GM19043 (cell line): ENCODE measurements around the gene LACTBL1.
"Not testable (repeated sequence)": the region's sequence is repeated elsewhere in the genome, so short reads cannot be mapped to it uniquely, and the experiment has no call there.

Source experiments
- ATAC-seq: cut with Tn5 transposase; IDR thresholded peaks from one replicate; pipeline ENCODE4 v1.9.1; 2021; ENCODE audit warnings: low read depth; ENCODE audit not compliant: unreplicated experiment

LACTBL1 gene

GRCh38 chr1:22972760-22973159, at the start of gene LACTBL1:
Gene LACTBL1, minus strand, starts transcription at chr1:22972866. Its CDS starts 550 bp downstream, at chr1:22972316.
- no peak for ATAC-seq

GRCh38 chr1:23021834-23022233, 49.2 kb upstream of the LACTBL1 start:
- ATAC-seq = no peak

- ATAC-seq = no peak
Observed at GRCh38 chr1:23020706-23021405, 48.2 kb upstream of the LACTBL1 start.

GRCh38 chr1:23019863-23020625, 47.4 kb upstream of the LACTBL1 start:
- ATAC-seq = no peak

- ATAC-seq = peak; percentile 92
Observed at GRCh38 chr1:23019094-23019862, 46.6 kb upstream of the LACTBL1 start, which contains the start of gene KDM1A. Gene KDM1A, plus strand, starts transcription at chr1:23019468. Its CDS starts 129 bp downstream, at chr1:23019597.

- ATAC-seq = no peak
Observed at GRCh38 chr1:23018661-23019093, 46.0 kb upstream of the LACTBL1 start.

GRCh38 chr1:23013657-23014056, 41.0 kb upstream of the LACTBL1 start:
- no peak for ATAC-seq

GRCh38 chr1:23010025-23010424, 37.4 kb upstream of the LACTBL1 start:
- ATAC-seq = not testable (repeated sequence)

- ATAC-seq = no peak
Observed at GRCh38 chr1:23008901-23009300, 36.2 kb upstream of the LACTBL1 start.

GRCh38 chr1:23007106-23007505, 34.4 kb upstream of the LACTBL1 start:
- no peak for ATAC-seq

GRCh38 chr1:23004769-23005168, 32.1 kb upstream of the LACTBL1 start:
- not testable (repeated sequence) for ATAC-seq

GRCh38 chr1:23004112-23004511, 31.4 kb upstream of the LACTBL1 start:
- no peak for ATAC-seq

GRCh38 chr1:23002218-23002617, 29.6 kb upstream of the LACTBL1 start:
- not testable (repeated sequence) for ATAC-seq

GRCh38 chr1:23000133-23000532, 27.5 kb upstream of the LACTBL1 start:
- ATAC-seq = not testable (repeated sequence)

GRCh38 chr1:22997528-22997927, 24.9 kb upstream of the LACTBL1 start:
- ATAC-seq = not testable (repeated sequence)

- ATAC-seq = no peak
Observed at GRCh38 chr1:22995774-22996173, 23.1 kb upstream of the LACTBL1 start.

- not testable (repeated sequence) for ATAC-seq
Observed at GRCh38 chr1:22993220-22993795, 20.6 kb upstream of the LACTBL1 start.

- ATAC-seq = not testable (repeated sequence)
Observed at GRCh38 chr1:22992384-22992783, 19.7 kb upstream of the LACTBL1 start.

- no peak for ATAC-seq
Observed at GRCh38 chr1:22983944-22984343, 11.3 kb upstream of the LACTBL1 start.

GRCh38 chr1:22980471-22980790, 7.8 kb upstream of the LACTBL1 start:
- not testable (repeated sequence) for ATAC-seq

GRCh38 chr1:22978299-22978698, 5.6 kb upstream of the LACTBL1 start:
- ATAC-seq = no peak
